ENCODE results near the gene C13orf46.

DNA sequence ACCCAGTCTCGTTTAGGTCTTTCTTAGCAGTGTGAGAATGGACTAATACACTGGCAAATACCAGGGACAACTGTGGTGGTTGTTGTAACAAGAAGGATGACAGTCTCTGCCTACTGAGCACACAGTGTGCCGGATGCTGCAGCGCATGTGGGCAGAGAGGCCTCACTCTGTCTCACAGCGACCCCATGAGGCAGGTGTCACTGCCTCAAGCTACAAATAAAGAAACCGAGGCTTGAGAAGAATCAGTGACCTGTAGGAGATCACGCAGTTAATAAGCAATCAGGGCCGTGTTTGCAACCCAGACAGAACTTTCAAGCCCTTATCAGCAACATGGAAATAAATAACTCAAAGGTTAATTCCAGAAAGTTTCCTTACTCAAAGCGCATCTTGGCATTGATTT is 69.5 kb downstream of the C13orf46 start:
- no peak for TF ChIP-seq EZH2 (IDR thresholded peaks at IDR 0.05; ENCODE audit: low read length)
- TF ChIP-seq, protein P1, sequence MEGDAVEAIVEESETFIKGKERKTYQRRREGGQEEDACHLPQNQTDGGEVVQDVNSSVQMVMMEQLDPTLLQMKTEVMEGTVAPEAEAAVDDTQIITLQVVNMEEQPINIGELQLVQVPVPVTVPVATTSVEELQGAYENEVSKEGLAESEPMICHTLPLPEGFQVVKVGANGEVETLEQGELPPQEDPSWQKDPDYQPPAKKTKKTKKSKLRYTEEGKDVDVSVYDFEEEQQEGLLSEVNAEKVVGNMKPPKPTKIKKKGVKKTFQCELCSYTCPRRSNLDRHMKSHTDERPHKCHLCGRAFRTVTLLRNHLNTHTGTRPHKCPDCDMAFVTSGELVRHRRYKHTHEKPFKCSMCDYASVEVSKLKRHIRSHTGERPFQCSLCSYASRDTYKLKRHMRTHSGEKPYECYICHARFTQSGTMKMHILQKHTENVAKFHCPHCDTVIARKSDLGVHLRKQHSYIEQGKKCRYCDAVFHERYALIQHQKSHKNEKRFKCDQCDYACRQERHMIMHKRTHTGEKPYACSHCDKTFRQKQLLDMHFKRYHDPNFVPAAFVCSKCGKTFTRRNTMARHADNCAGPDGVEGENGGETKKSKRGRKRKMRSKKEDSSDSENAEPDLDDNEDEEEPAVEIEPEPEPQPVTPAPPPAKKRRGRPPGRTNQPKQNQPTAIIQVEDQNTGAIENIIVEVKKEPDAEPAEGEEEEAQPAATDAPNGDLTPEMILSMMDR (optimal IDR thresholded peaks at IDR 0.05 in 1 of 3, IDR thresholded peaks at IDR 0.05 in 1 of 3, conservative IDR thresholded peaks at IDR 0.05 in 1 of 3; ENCODE audit: extremely low read depth in 1 of 3, insufficient read depth in 2 of 3, low read length in 3 of 3) = peak; percentile 24 to 76 (median 42)
